BJ (cell line): Measurements from ENCODE around the gene PLIN3. TPM values are rescaled to one million over a fixed set of nuclear protein-coding genes. Genes with fewer than 3 reads are reported as not detected.
"Not testable (repeated sequence)": the region's sequence is repeated elsewhere in the genome, so short reads cannot be mapped to it uniquely, and the experiment has no call there.

Experiments
- CTCF ChIA-PET: fragments of 350-600 bp; formaldehyde crosslinking; extraction: SDS; loops from one replicate; lab custom pipeline; 2021; ENCODE audit warnings: antibody characterized with exemption, inconsistent platforms; lab: Yijun Ruan, JAX
- POLR2A ChIA-PET: fragments of 300-600 bp; sonication (Branson Sonifier 250); formaldehyde crosslinking; extraction: SDS; loops from one replicate; lab custom pipeline; 2021; ENCODE audit warnings: antibody characterized with exemption; lab: Charles Lee
- DNase-seq: peaks from one replicate; pipeline ENCODE4 v3.0.0-alpha.2; 2011; ENCODE audit warnings: low read depth
- H3K27me3 ChIP-seq: 2 replicates; pipeline ENCODE4 v1.6.0; 2011; ENCODE audit warnings: low read length; ENCODE audit not compliant: control insufficient read depth, insufficient read depth
- H3K36me3 ChIP-seq: 2 replicates; pipeline ENCODE4 v1.5.1; 2011; ENCODE audit warnings: low read length; ENCODE audit not compliant: control insufficient read depth, insufficient read depth
- H3K4me3 ChIP-seq: 2 replicates; pipeline ENCODE4 v1.5.1; 2011; ENCODE audit warnings: low read depth, mild to moderate bottlenecking, control low read depth, low read length
- polyA plus RNA-seq: library from polyadenylated mRNA; depleted of rRNA; stranded (reverse); fragments of >200 nt; gene quantifications from 2 replicates; pipeline ENCODE4 v1.2.3, GENCODE V29; 2011
- TF ChIP-seq, protein P1 (sequence below): IDR thresholded peaks from 2 replicates; pipeline ENCODE4 v1.5.1; 2011; ENCODE audit warnings: low read depth, mild to moderate bottlenecking, control low read depth, inconsistent platforms, low read length, moderate library complexity; ENCODE audit not compliant: insufficient read depth

PLIN3 gene
- polyA plus RNA-seq, 1 experiment, result 211 TPM

DNA sequence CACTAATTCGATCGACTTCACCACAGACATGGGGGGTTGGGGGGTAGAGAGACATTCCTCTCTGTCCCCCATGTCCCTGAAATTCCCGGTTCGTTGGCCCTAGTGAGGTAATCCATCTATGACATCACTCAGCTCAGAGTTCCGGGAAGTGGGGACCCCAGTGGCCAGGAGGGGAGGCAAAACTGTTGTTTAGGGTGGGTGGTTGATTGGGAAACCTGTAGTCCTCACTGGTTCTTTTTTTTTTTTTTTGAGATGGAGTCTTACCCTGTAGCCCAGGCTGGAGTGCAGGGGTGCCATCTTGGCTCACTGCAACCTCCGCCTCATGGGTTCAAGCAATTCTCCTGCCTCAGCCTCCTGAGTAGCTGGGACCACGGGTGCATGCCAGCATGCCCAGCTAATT, 35.3 kb upstream of the PLIN3 start, which contains the start of gene ARRDC5:
Gene ARRDC5, minus strand, starts transcription at position 101 of the 400 bp plus-strand sequence. Its CDS starts 71 bp downstream, at position 30.
- CTCF ChIA-PET, result interaction anchor here (0.6 to 1.5 kb wide), 3 partner anchors 9 to 102 kb away, joined by 3 to 6 read pairs (median 5); no protein-coding TSS in a partner anchor
- H3K36me3 ChIP-seq, result no peaks in the 10 kb centered on the region
- TF ChIP-seq, protein P1, sequence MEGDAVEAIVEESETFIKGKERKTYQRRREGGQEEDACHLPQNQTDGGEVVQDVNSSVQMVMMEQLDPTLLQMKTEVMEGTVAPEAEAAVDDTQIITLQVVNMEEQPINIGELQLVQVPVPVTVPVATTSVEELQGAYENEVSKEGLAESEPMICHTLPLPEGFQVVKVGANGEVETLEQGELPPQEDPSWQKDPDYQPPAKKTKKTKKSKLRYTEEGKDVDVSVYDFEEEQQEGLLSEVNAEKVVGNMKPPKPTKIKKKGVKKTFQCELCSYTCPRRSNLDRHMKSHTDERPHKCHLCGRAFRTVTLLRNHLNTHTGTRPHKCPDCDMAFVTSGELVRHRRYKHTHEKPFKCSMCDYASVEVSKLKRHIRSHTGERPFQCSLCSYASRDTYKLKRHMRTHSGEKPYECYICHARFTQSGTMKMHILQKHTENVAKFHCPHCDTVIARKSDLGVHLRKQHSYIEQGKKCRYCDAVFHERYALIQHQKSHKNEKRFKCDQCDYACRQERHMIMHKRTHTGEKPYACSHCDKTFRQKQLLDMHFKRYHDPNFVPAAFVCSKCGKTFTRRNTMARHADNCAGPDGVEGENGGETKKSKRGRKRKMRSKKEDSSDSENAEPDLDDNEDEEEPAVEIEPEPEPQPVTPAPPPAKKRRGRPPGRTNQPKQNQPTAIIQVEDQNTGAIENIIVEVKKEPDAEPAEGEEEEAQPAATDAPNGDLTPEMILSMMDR, result no peak
- H3K4me3 ChIP-seq, result no peak within 1 kb of the TSS
- POLR2A ChIA-PET, result no interaction called here
- DNase-seq, result no peak
- no peaks in the 10 kb centered on the region for H3K27me3 ChIP-seq

DNA sequence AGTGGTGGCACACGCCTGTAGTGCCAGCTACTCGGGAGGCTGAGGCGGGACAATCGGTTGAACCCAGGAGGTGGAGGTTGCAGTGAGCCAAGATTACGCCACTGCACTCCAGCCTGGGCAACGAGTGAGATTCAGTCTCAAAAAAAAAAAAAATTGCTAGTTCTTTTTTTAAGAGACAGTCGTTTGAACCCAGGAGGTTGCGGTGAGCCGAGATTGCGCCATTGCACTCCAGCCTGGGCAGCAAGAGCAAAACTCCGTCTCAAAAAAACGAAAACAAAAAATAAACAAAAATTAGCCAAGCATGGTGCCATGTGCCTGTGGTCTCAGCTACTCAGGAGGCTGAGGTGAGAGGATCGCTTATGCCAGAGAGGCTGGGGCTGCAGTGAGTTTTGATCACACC, 33.4 kb upstream of the PLIN3 start:
- POLR2A ChIA-PET, H3K36me3 ChIP-seq, H3K4me3 ChIP-seq, DNase-seq, H3K27me3 ChIP-seq: not testable (repeated sequence)
- CTCF ChIA-PET, result interaction anchor here (0.7 kb wide), 1 partner anchor 51 kb away, joined by 3 read pairs; no protein-coding TSS in a partner anchor

DNA sequence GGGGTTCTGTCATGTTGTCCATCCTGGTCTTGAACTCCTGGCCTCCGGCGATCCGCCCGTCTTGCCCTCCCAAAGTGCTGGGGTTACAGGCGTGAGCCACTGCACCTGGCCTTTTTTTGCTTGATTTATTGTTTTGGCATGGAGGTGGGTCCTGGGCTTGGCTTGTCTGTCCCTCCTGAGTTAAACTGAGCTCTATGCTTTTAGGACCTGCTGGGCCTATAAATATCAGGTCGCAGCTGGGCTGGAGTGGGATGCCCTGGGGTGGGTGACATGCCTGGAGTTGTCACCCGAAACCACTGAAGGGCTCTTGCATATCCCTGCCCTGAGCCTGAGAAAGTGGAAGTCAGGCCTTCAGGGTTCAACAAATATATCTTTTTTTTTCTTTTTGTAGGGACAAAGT, 29.7 kb upstream of the PLIN3 start:
- Histone ChIP-seq H3K4me3 (no peak overlapping the region), H3K36me3 (no peaks in the 10 kb centered on the region), H3K27me3 (no peaks in the 10 kb centered on the region)
- no peak for DNase-seq
- TF ChIP-seq, protein P1, result no peak
- CTCF ChIA-PET, result interaction anchor here (1.0 to 1.5 kb wide), 3 partner anchors 15 to 87 kb away, joined by 3 to 4 read pairs (median 3); no protein-coding TSS in a partner anchor
- POLR2A ChIA-PET, result no interaction called here

DNA sequence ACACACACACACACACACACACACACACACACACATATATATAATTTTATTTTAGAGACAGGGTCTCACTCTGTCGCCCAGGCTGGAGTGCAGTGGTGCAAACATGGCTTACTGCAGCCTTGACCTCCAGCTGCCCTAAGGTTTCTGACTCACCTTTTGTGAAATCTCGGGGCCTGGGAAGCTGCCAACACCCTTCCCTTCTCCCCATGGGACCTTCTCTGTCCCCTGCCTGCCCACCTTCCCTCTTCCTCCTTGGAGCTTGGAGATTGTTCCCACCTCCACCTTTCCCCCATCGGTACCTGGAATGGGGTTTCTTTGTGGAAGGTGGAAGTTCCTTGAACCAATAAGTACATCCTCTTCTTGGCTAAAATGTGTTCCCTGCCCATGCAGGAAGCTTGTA, 28.9 kb upstream of the PLIN3 start:
- DNase-seq, result no peak
- POLR2A ChIA-PET, result no interaction called here
- TF ChIP-seq, protein P1, result no peak
- Histone ChIP-seq H3K27me3 (no peaks in the 10 kb centered on the region), H3K36me3 (no peaks in the 10 kb centered on the region), H3K4me3 (no peak overlapping the region)
- CTCF ChIA-PET, result interaction anchor here (1.0 to 1.5 kb wide), 3 partner anchors 16 to 87 kb away, joined by 3 to 4 read pairs (median 3); no protein-coding TSS in a partner anchor

DNA sequence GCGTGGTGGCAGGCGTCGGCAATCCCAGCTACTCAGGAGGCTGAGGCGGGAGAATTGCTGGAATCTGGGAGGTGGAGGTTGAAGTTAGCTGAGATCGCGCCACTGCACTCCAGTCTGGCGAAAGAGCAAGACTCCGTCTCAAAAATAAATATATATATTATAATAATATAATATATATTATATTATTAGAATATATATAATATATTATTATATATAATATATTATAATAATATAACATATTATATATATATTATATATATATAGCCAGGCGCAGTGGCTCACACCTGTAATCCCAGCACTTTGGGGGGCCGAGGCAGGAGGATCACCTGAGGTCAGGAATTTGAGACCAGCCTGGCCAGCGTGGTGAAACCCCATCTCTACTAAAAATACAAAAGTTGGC, 25.5 kb upstream of the PLIN3 start:
- H3K36me3 ChIP-seq, POLR2A ChIA-PET, H3K4me3 ChIP-seq, DNase-seq, H3K27me3 ChIP-seq, CTCF ChIA-PET: not testable (repeated sequence)

DNA sequence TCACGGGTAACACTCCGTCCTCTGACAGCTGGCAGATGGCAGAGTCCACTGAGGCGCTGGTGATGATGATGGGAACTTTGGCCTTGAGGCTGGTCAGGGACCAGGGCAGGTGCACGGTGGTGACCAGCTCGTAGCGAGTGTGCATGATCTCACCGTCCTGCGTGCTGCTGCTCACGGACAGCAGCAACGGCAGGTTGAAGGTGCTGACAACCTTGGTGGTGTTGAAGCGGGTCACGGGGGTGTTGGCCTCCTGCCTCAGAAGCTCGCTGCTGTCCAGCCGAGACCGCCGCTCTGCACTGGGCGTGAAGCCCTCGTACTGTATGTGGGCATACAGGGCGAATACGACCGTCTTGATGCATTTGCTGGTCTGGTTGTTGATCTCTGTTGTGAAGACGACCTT, 23.6 kb upstream of the PLIN3 start:
- POLR2A ChIA-PET, result no interaction called here
- TF ChIP-seq, protein P1, result no peak
- Histone ChIP-seq H3K27me3 (no peaks in the 10 kb centered on the region), H3K36me3 (no peaks in the 10 kb centered on the region), H3K4me3 (no peak overlapping the region)
- no peak for DNase-seq
- CTCF ChIA-PET, result no interaction called here
